CD1c-positive myeloid dendritic cell (primary cell): ENCODE results near the gene PDRG1.

ENCODE experiments used
- DNase-seq: peaks from one replicate; pipeline ENCODE4 v3.0.0-alpha.2; 2016; ENCODE audit errors: extremely low spot score

PDRG1 gene

GRCh38 chr20:31951530-31952453, at the start of gene PDRG1:
TSS of gene PDRG1 (minus strand) at chr20:31952046. CDS start at chr20:31951961, 85 bp downstream.
- DNase-seq, result peak; percentile 100

- DNase-seq, result no peak
Observed at GRCh38 chr20:31998246-31998645, 46.4 kb upstream of the PDRG1 start.

- DNase-seq, result no peak
Observed at GRCh38 chr20:31996996-31997395, 45.1 kb upstream of the PDRG1 start.

GRCh38 chr20:31992086-31992485, 40.2 kb upstream of the PDRG1 start:
- DNase-seq, result no peak

GRCh38 chr20:31991339-31991705, 39.5 kb upstream of the PDRG1 start:
- no peak for DNase-seq

- DNase-seq, result no peak
Observed at GRCh38 chr20:31990641-31991338, 38.9 kb upstream of the PDRG1 start.

GRCh38 chr20:31989030-31989645, 37.3 kb upstream of the PDRG1 start:
- no peak for DNase-seq

GRCh38 chr20:31988430-31989015, 36.7 kb upstream of the PDRG1 start:
- no peak for DNase-seq

- DNase-seq, result no peak
Observed at GRCh38 chr20:31987744-31988143, 35.9 kb upstream of the PDRG1 start.

- DNase-seq, result no peak
Observed at GRCh38 chr20:31984981-31985471, 33.2 kb upstream of the PDRG1 start.

- no peak for DNase-seq
Observed at GRCh38 chr20:31981784-31982183, 29.9 kb upstream of the PDRG1 start.

- no peak for DNase-seq
Observed at GRCh38 chr20:31979713-31980426, 28.0 kb upstream of the PDRG1 start.

- no peak for DNase-seq
Observed at GRCh38 chr20:31977080-31977479, 25.2 kb upstream of the PDRG1 start.

GRCh38 chr20:31975874-31976273, 24.0 kb upstream of the PDRG1 start:
- no peak for DNase-seq

GRCh38 chr20:31974951-31975487, 23.2 kb upstream of the PDRG1 start:
- DNase-seq, result no peak

- no peak for DNase-seq
Observed at GRCh38 chr20:31974296-31974695, 22.4 kb upstream of the PDRG1 start.

- no peak for DNase-seq
Observed at GRCh38 chr20:31972471-31973021, 20.7 kb upstream of the PDRG1 start.

GRCh38 chr20:31969991-31970390, 18.1 kb upstream of the PDRG1 start:
- no peak for DNase-seq

GRCh38 chr20:31968291-31969126, 16.7 kb upstream of the PDRG1 start:
- DNase-seq, result peak; percentile 87

GRCh38 chr20:31967830-31968249, 16.0 kb upstream of the PDRG1 start, which contains the start of gene XKR7:
TSS of gene XKR7 (plus strand) at chr20:31968151. CDS start at chr20:31968176, 25 bp downstream.
- peak; percentile 40 for DNase-seq
